A673 (cell line): ENCODE measurements around the gene KLHL17. TPM values are rescaled to one million over a fixed set of nuclear protein-coding genes. Genes with fewer than 3 reads are reported as not detected.

Experiments
- BruUV-seq: library from RNA; stranded (reverse); fragments of 400-500 nt; replicated peaks from 2 replicates; lab custom pipeline; 2021; lab: Mats Ljungman, UMichigan
- CTCF ChIA-PET: fragments of 300-600 bp; sonication (Branson Sonifier 250); formaldehyde crosslinking; loops from one replicate; lab custom pipeline; 2022; ENCODE audit warnings: antibody characterized with exemption; lab: Charles Lee
- POLR2A ChIA-PET: fragments of 300-600 bp; sonication (Branson Sonifier 250); formaldehyde crosslinking; loops from one replicate; lab custom pipeline; 2022; ENCODE audit warnings: antibody characterized with exemption; ENCODE audit not compliant: low non-redundant PET; lab: Charles Lee
- DNase-seq: peaks from one replicate; pipeline ENCODE4 v3.0.0-alpha.2; 2015; ENCODE audit warnings: low spot score
- H3K27ac ChIP-seq: fragments of 200-600 bp; sonication (generic); 2 replicates; pipeline ENCODE4 v1.5.1; 2016; ENCODE audit warnings: mixed run types, low read depth, mild to moderate bottlenecking, mixed read lengths, antibody characterized with exemption, low read length; ENCODE audit not compliant: poor library complexity, severe bottlenecking
- H3K27me3 ChIP-seq: fragments of 200-600 bp; sonication (generic); replicated peaks from 2 replicates; pipeline ENCODE4 v1.6.1; 2017; ENCODE audit warnings: mixed run types, low read depth, mild to moderate bottlenecking, mixed read lengths, antibody characterized with exemption, low read length; ENCODE audit not compliant: insufficient read depth, poor library complexity
- H3K36me3 ChIP-seq: fragments of 200-600 bp; sonication (generic); 2 replicates; pipeline ENCODE4 v1.6.1; 2016; ENCODE audit warnings: mixed run types, mild to moderate bottlenecking, mixed read lengths, antibody characterized with exemption, low read length; ENCODE audit not compliant: insufficient read depth, poor library complexity, severe bottlenecking
- H3K4me1 ChIP-seq: fragments of 200-600 bp; sonication (generic); 2 replicates; pipeline ENCODE4 v1.6.1; 2017; ENCODE audit warnings: mixed run types, mild to moderate bottlenecking, mixed read lengths, antibody characterized with exemption, low read length; ENCODE audit not compliant: insufficient read depth, poor library complexity, severe bottlenecking
- H3K4me3 ChIP-seq: fragments of 200-600 bp; sonication (generic); 2 replicates; pipeline ENCODE4 v1.5.1; 2016; ENCODE audit warnings: low read depth, mixed run types, mild to moderate bottlenecking, mixed read lengths, low read length; ENCODE audit not compliant: poor library complexity, severe bottlenecking
- H3K9me3 ChIP-seq: fragments of 200-600 bp; sonication (generic); 2 replicates; pipeline ENCODE4 v1.6.1; 2016; ENCODE audit warnings: mixed run types, low read depth, mild to moderate bottlenecking, mixed read lengths, antibody characterized with exemption, low read length; ENCODE audit not compliant: poor library complexity, severe bottlenecking
- CTCF ChIP-seq: fragments of 300-800, 200-600 bp; sonication (generic); conservative IDR thresholded peaks from 2 replicates; pipeline ENCODE4 v1.5.1; 2017; ENCODE audit warnings: low read depth, mild to moderate bottlenecking, antibody characterized with exemption, low read length, moderate library complexity, mixed read lengths
- EZH2 ChIP-seq: fragments of 200-600 bp; sonication (generic); IDR thresholded peaks from 2 replicates; pipeline ENCODE4 v1.6.1; 2017; ENCODE audit warnings: borderline replicate concordance, low read depth, mild to moderate bottlenecking, mixed read lengths, antibody characterized with exemption, low read length; ENCODE audit not compliant: poor library complexity, severe bottlenecking
- intact Hi-C: fragments of 100-400 bp; cut with micrococcal nuclease; formaldehyde crosslinking; loops from one replicate; pipeline ENCODE4 v1.10.0; 2022; ENCODE audit not compliant: unreplicated experiment
- total RNA-seq: library from RNA; stranded (reverse); gene quantifications from 2 replicates; pipeline ENCODE4 v1.2.3, GENCODE V29; 2021

Gene KLHL17
- total RNA-seq, 1 experiment from 2014 or later: 43.3 TPM

GRCh38 chr1:943545-944340, 16.6 kb upstream of the KLHL17 start:
- peaks cover 35% of the 10 kb centered on the region for H3K36me3 ChIP-seq
- H3K4me3 ChIP-seq: no peak overlapping the region
- H3K9me3 ChIP-seq: no peaks in the 10 kb centered on the region
- intact Hi-C loops: no loop called here
- H3K4me1 ChIP-seq: peaks cover 66% of the 10 kb centered on the region
- TF ChIP-seq EZH2 (no peak), CTCF (no peak)
- DNase-seq: no peak
- CTCF ChIA-PET: no interaction called here
- POLR2A ChIA-PET: interaction anchor here (0.6 kb wide), 2 partner anchors 8 to 108 kb away, joined by 3 to 8 read pairs; no protein-coding TSS in a partner anchor
- no peaks in the 10 kb centered on the region for H3K27me3 ChIP-seq
- H3K27ac ChIP-seq: peak overlapping the region; percentile 6
- BruUV-seq: no TSS peak

- TF ChIP-seq CTCF: no peak
- no peak for TF ChIP-seq EZH2
- Histone ChIP-seq H3K36me3 (peaks cover 43% of the 10 kb centered on the region), H3K27me3 (no peaks in the 10 kb centered on the region), H3K4me1 (peaks cover 57% of the 10 kb centered on the region), H3K9me3 (no peaks in the 10 kb centered on the region), H3K27ac (peak overlapping the region; percentile 6), H3K4me3 (no peak overlapping the region)
- POLR2A ChIA-PET: interaction anchor here (0.6 kb wide), 1 partner anchor 107 kb away, joined by 3 read pairs; no protein-coding TSS in a partner anchor
- peak; percentile 67 for DNase-seq
- TSS peak; percentile 94 for BruUV-seq
- CTCF ChIA-PET: no interaction called here
- intact Hi-C loops: no loop called here
These were observed 15.8 kb upstream of the KLHL17 start for GRCh38 chr1:944341-945325.
